Measurements from ENCODE around the gene HTR2A. TPM values are rescaled to one million over a fixed set of nuclear protein-coding genes. Genes with fewer than 3 reads are reported as not detected.

The HTR2A gene
- total RNA-seq, 1 experiment from 2014 or later, result not detected

DNA sequence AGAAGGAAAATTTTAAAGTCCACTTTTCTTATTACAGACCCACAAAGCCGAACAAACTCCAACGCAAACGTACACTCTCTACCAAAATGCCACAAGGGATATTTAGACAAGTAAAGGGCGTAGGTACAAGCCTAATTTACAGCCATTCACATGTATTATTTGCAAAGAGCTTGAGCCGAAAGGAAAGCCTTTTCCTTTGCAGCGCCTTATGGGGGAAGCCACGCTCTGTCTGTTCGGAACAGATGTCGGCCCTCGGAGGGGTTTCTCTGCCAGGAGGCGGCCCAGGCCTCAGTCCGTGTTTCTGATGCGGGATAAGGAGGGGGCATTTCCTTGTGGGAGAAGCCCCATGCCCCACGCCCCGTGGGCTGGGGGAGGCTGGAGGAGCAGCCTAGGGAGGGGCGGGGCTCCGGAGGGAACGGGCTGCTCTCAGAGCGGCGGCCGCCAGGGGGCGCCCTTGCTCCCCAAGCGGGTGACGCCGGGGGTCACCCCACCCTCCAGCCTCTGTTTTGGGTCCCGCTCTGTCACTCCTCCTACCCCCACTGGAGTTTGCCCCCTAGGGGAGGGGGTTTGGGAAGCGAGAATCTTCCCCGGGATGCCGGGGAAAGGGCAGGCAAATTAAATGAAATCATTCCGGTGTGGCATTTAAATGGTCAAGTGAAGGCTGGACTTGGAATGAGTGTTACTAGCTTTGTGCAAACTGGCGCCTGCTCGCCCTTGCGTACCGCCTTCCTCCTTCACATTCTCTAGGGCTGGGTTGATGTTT is 2.9 kb downstream of the HTR2A start:
- Mint-ChIP-seq H3K4me3 (ENCODE audit: unreplicated experiment) (peak overlapping the region; percentile 69), H3K4me1 (ENCODE audit: insufficient read depth, unreplicated experiment) (peaks cover 16% of the 10 kb centered on the region), H3K36me3 (ENCODE audit: insufficient read depth, unreplicated experiment) (no peaks in the 10 kb centered on the region), H3K27ac (ENCODE audit: low read depth, unreplicated experiment) (no peak overlapping the region), H3K9me3 (ENCODE audit: unreplicated experiment) (no peaks in the 10 kb centered on the region), H3K27me3 (ENCODE audit: insufficient read depth, unreplicated experiment) (peaks cover 59% of the 10 kb centered on the region)
- ChIA-PET POLR2A (interaction anchor here (0.7 to 1.0 kb wide), 2 partner anchors 10 to 62 kb away, joined by 3 read pairs; no protein-coding TSS in a partner anchor), CTCF (interaction anchor here (0.5 to 2.2 kb wide), 41 partner anchors 8 to 1546 kb away, joined by 3 to 15 read pairs (median 4); no protein-coding TSS in a partner anchor)
- no TSS peak for BruUV-seq (replicated peaks)
- peak; percentile 99 for TF ChIP-seq CTCF (IDR thresholded peaks at IDR 0.05; ENCODE audit: unreplicated experiment)
- intact Hi-C loops (cut with micrococcal nuclease), result loop anchor here (5.0 kb wide), 1 partner anchor 78 kb away; no protein-coding TSS in a partner anchor
- peak; percentile 64 for DNase-seq (ENCODE audit: unreplicated experiment)

DNA sequence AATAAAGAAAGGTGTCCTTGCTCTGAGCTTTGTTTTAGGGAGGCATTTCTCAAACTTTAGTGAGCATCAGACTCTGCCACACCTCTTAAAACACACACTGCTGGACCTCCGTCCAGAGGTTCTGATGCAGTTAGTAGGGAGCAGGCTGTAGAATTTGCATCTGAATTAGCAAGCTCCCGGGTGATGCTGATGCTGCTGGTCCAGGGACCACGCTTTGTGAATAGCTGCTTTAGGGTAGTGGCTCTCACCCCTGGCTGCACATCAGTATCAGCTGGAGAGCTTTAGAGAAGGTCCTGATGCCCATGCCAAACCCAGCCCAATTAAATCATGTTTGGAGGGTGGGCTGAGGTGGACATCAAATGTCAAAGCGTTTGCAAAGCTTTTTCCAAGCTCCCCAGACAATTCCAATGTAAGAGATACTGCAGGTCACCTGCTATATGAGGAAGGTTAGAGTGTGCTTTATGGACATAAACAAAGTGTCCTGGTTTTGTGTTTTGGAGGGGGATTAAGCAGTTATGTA is 3.6 kb downstream of the HTR2A start:
- Mint-ChIP-seq H3K4me1 (ENCODE audit: insufficient read depth, unreplicated experiment) (peaks cover 16% of the 10 kb centered on the region), H3K4me3 (ENCODE audit: unreplicated experiment) (peak overlapping the region; percentile 69), H3K27me3 (ENCODE audit: insufficient read depth, unreplicated experiment) (peaks cover 66% of the 10 kb centered on the region), H3K36me3 (ENCODE audit: insufficient read depth, unreplicated experiment) (no peaks in the 10 kb centered on the region), H3K27ac (ENCODE audit: low read depth, unreplicated experiment) (no peak overlapping the region), H3K9me3 (ENCODE audit: unreplicated experiment) (no peaks in the 10 kb centered on the region)
- TF ChIP-seq CTCF (IDR thresholded peaks at IDR 0.05; ENCODE audit: unreplicated experiment), result no peak
- no peak for DNase-seq (ENCODE audit: unreplicated experiment)
- ChIA-PET POLR2A (interaction anchor here (0.9 kb wide), 1 partner anchor 16 kb away, joined by 3 read pairs; no protein-coding TSS in a partner anchor), CTCF (interaction anchor here (0.5 to 2.2 kb wide), 22 partner anchors 10 to 1546 kb away, joined by 3 to 15 read pairs (median 4); no protein-coding TSS in a partner anchor)
- intact Hi-C loops (cut with micrococcal nuclease), result loop anchor here (5.0 kb wide), 1 partner anchor 79 kb away; no protein-coding TSS in a partner anchor
- BruUV-seq (replicated peaks), result no TSS peak

GRCh38 chr13:46885018-46885417 is 11.8 kb downstream of the HTR2A start:
- Mint-ChIP-seq H3K9me3 (ENCODE audit: unreplicated experiment) (no peaks in the 10 kb centered on the region), H3K4me1 (ENCODE audit: insufficient read depth, unreplicated experiment) (no peaks in the 10 kb centered on the region), H3K27ac (ENCODE audit: low read depth, unreplicated experiment) (no peak overlapping the region), H3K36me3 (ENCODE audit: insufficient read depth, unreplicated experiment) (no peaks in the 10 kb centered on the region), H3K4me3 (ENCODE audit: unreplicated experiment) (no peak overlapping the region), H3K27me3 (ENCODE audit: insufficient read depth, unreplicated experiment) (peaks cover 89% of the 10 kb centered on the region)
- TF ChIP-seq CTCF (IDR thresholded peaks at IDR 0.05; ENCODE audit: unreplicated experiment), result no peak
- no TSS peak for BruUV-seq (replicated peaks)
- intact Hi-C loops (cut with micrococcal nuclease), result no loop called here
- POLR2A ChIA-PET, result no interaction called here
- no peak for DNase-seq (ENCODE audit: unreplicated experiment)
- CTCF ChIA-PET, result no interaction called here

DNA sequence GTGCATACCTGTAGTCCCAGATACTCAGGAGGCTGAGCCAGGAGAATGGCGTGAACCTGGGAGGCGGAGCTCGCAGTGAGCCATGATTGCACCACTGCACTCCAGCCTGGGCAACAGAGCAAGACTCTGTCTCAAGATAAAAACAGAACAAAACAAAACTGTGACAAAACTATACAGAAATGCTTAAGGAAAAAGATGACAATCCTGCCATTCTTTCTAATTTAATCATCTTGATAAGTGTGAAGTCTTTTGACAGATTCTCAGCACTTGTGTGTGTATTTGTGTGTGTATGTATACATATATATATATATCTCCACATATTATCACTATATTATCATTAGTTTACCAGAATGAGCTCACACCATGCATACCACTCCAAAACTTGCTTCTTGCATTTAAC is 12.3 kb downstream of the HTR2A start:
- TF ChIP-seq CTCF (IDR thresholded peaks at IDR 0.05; ENCODE audit: unreplicated experiment), result no peak
- no peak overlapping the region for H3K4me3 Mint-ChIP-seq (ENCODE audit: unreplicated experiment)
- no peaks in the 10 kb centered on the region for H3K9me3 Mint-ChIP-seq (ENCODE audit: unreplicated experiment)
- H3K4me1 Mint-ChIP-seq (ENCODE audit: insufficient read depth, unreplicated experiment), result no peaks in the 10 kb centered on the region
- CTCF ChIA-PET, result no interaction called here
- no peak overlapping the region for H3K27ac Mint-ChIP-seq (ENCODE audit: low read depth, unreplicated experiment)
- no TSS peak for BruUV-seq (replicated peaks)
- H3K27me3 Mint-ChIP-seq (ENCODE audit: insufficient read depth, unreplicated experiment), result peaks cover 89% of the 10 kb centered on the region
- no peaks in the 10 kb centered on the region for H3K36me3 Mint-ChIP-seq (ENCODE audit: insufficient read depth, unreplicated experiment)
- intact Hi-C loops (cut with micrococcal nuclease), result no loop called here
- POLR2A ChIA-PET, result no interaction called here
- DNase-seq (ENCODE audit: unreplicated experiment), result no peak
